C4-2B (cell line): Measurements from ENCODE around the gene MON2.

Source experiments
- CTCF ChIP-seq: fragments of 450-650 bp; conservative IDR thresholded peaks from 2 replicates; pipeline ENCODE4 v1.5.1; 2017; ENCODE audit warnings: mild to moderate bottlenecking
- ZFX ChIP-seq: fragments of 450-650 bp; IDR thresholded peaks from 2 replicates; pipeline ENCODE4 v1.6.1; 2017

- no peak for TF ChIP-seq CTCF
- TF ChIP-seq ZFX, result no peak
Measured at GRCh38 chr12:62642486-62642885, 175.9 kb downstream of the MON2 start.
